Central memory CD4-positive, alpha-beta T cell (primary cell): ENCODE data around the gene KCNN1.
"Not testable (repeated sequence)": the region's sequence is repeated elsewhere in the genome, so short reads cannot be mapped to it uniquely, and the experiment has no call there.

ENCODE experiments used
- DNase-seq: peaks from one replicate; pipeline ENCODE4 v3.0.0; 2022

The KCNN1 gene

GRCh38 chr19:17969096-17969792 is 2.3 kb downstream of the KCNN1 start:
- no peak for DNase-seq

GRCh38 chr19:17972230-17972629 is 5.3 kb downstream of the KCNN1 start:
- no peak for DNase-seq

- no peak for DNase-seq
These were observed 6.9 kb downstream of the KCNN1 start for GRCh38 chr19:17973759-17974158.

GRCh38 chr19:17974551-17974950 is 7.6 kb downstream of the KCNN1 start:
- no peak for DNase-seq

GRCh38 chr19:17975032-17975431 is 8.1 kb downstream of the KCNN1 start:
- no peak for DNase-seq

- DNase-seq: no peak
These were observed 10.1 kb downstream of the KCNN1 start for GRCh38 chr19:17977021-17977420.

GRCh38 chr19:17977488-17977887 is 10.6 kb downstream of the KCNN1 start:
- DNase-seq: no peak

DNA sequence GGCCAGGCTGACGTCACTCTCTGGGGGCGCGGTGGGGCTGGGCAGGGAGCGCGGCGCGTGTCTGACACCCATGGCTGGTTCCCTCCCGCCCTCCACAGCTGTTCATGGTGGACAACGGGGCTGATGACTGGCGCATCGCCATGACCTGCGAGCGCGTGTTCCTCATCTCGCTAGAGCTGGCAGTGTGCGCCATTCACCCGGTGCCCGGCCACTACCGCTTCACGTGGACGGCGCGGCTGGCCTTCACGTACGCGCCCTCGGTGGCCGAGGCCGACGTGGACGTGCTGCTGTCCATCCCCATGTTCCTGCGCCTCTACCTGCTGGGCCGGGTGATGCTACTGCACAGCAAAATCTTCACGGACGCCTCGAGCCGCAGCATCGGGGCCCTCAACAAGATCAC is 14.7 kb downstream of the KCNN1 start:
- no peak for DNase-seq

DNA sequence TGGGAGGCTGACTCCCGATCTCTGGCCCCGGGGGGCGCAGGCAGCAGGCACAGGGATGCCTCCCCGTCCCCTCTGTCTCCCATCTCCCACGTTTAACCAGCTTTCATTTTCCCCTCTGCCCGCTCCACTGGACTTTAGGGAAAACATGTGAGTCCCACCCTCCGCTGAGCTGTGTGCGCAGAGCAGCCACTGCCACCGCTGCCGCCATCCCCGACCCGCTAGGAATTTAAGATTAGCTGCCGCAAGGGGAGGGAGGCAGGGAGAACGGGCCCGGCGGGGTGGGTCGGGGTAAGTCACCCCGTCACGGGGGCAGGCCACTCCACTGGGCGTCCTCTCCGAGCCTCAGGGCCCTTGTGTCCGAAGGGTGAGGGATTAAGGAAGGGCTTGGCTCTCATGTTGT is 15.5 kb downstream of the KCNN1 start:
- DNase-seq: no peak

DNA sequence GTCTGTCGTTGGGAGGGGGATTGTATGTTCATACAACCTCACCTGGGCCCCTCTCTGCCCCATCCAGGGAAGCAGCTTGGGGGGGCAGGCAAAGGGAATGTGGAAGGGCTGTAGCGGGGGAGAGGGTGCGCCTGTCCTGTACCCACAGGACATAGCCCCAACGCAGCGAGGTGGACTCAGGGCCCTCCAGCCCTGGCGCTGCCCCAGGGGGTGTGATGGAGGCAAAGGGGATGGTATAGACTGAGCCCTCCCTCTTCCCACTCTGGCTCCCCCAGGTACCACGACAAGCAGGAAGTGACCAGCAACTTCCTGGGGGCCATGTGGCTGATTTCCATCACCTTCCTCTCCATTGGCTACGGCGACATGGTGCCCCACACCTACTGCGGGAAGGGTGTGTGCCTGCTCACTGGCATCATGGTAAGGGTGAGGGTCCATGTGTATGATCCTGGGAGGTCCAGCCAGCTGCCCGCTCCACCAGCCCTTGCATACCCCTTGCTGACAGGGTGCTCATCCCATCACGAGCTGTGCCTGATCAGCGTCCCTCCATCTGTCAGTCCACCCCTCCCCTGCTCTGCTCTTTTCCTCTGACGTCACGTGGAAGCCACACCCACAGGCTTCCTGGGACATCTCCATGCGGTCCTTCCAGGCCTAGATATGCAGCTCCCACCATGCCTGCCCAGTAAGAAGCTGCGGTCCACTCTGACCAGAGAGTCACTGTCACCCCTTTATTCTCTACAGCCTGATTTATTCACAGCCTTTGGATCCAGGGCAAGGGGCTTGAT is 18.3 kb downstream of the KCNN1 start:
- no peak for DNase-seq

GRCh38 chr19:17986569-17986968 is 19.7 kb downstream of the KCNN1 start:
- not testable (repeated sequence) for DNase-seq

- no peak for DNase-seq
These were observed 21.3 kb downstream of the KCNN1 start for GRCh38 chr19:17988161-17988560.

- DNase-seq: no peak
These were observed 22.7 kb downstream of the KCNN1 start for GRCh38 chr19:17989425-17990094.

- DNase-seq: no peak
These were observed 26.3 kb downstream of the KCNN1 start for GRCh38 chr19:17993076-17993813.

GRCh38 chr19:17996826-17997316 is 30.0 kb downstream of the KCNN1 start:
- peak; percentile 73 for DNase-seq

DNA sequence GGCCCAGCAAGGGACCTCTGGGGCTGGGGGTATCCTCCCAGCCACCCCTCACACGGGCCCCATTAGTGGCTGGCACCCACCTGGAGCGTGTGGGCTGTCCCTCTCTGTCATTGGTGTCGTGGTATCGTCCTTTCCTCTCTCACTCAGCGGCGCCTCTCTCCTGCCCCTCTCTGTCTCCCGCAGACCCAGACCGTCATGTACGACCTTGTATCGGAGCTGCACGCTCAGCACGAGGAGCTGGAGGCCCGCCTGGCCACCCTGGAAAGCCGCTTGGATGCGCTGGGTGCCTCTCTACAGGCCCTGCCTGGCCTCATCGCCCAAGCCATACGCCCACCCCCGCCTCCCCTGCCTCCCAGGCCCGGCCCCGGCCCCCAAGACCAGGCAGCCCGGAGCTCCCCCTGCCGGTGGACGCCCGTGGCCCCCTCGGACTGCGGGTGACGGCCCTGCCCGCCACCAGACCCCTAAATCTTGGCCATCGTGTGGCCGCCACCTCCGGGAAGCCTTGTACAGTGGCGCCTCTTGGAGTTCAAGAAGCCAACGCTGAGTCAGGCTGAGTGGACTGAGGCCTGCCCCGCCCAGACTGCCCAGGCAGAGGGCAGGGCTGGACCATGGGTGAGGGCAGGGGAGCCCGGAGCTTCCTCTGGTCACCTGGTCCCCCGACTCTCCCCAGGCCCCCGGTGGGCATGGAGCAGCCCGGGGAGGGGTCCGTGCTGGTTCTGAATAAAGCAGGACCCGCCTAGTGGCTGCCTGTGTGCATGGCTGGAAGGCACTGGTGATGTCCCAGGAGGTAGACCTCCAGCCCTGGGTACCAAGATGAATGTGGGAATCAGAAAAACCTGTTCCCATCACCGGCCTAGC is 31.3 kb downstream of the KCNN1 start:
- DNase-seq: no peak

GRCh38 chr19:17998827-17999150 is 31.9 kb downstream of the KCNN1 start:
- DNase-seq: no peak

DNA sequence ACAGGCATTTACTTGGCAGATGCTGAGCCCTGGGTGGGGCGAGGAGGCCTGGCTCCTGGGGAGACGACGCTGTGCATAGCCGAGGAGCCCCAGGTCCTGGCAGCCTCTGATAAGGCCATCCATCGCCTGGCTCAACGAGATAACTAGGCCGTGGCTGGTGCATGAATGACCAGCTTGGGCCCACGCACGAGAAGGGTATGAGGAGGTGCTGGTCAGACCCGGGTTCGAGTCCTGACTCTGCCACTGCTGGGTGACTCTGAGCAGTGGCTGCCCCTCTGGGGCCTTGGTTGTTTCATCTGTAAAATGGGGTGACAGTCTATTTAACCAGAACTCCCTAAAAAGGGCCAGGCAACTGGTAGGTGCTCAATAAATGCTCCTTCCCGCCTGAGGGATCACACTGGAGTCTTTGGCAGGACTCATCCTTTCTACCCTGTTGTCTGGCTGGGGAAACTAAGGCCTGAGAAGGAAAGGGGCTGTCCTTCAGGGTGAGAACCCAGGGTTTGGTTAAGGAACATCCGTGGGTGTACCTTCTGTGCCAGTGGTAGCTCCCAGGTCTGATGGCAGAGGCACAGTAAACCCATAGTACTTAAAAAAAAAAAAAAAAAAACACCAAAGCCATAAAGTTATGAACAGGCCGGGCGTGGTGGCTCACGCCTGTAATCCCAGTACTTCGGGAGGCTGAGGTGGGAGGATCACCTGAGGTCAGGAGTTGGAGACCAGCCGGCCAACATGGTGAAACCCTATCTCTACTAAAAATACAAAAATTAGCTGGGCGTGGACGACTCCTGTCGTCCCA is 33.0 kb downstream of the KCNN1 start:
- no peak for DNase-seq

DNA sequence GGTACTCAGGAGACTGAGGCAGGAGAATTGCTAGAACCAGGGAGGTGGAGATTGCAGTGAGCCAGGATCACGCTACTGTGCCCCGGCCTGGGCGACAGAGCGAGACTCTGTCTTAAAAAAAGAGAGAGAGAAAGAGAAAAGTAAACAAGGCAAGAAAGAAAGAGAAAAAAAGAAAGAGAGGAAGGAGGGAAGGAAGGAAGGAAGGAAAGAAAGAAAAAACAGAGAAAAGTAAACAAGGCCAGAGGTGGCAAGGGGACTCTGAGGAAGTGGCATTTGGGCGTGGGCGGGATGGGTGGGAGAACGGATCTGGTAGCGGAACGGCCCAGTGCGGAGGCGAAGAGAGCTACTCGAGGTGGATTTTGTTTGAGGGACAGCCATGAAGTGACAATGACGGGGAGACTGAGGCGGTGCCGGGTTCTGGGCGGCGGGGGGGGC is 33.6 kb downstream of the KCNN1 start:
- DNase-seq: no peak

GRCh38 chr19:18000915-18001776 is 34.2 kb downstream of the KCNN1 start:
- peak; percentile 98 for DNase-seq
